NCI-H226 (cell line): ENCODE data around the gene SEC22B.
A peak's percentile ranks its signal among the peaks of the same experiment; 100 is the strongest.
"Not testable (repeated sequence)": the region's sequence is repeated elsewhere in the genome, so short reads cannot be mapped to it uniquely, and the experiment has no call there.

Source experiments
- DNase-seq: peaks from one replicate; pipeline ENCODE4 v3.0.0-alpha.2; 2015

Gene SEC22B

DNA sequence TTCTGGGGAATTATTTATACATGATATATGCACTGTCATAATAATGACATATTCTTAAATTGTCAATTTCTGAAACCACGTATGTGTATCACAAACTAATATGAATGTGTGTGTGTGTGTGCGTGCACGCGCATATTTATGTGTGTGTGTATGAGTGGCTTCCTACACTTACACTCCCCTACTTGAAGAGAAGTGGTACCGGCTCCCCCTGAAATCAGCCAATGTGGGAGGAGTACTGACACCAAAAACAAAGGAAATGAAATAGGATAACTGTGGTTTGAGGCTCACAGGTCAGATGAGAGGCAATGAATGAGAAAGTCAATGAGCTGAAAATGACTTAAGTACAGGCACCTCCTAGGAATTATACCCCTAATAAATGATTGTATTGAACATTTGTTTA is 64.1 kb downstream of the SEC22B start:
- peak; percentile 65 for DNase-seq

GRCh38 chr1:120111771-120112170 is 64.5 kb downstream of the SEC22B start:
- DNase-seq, result not testable (repeated sequence)

DNA sequence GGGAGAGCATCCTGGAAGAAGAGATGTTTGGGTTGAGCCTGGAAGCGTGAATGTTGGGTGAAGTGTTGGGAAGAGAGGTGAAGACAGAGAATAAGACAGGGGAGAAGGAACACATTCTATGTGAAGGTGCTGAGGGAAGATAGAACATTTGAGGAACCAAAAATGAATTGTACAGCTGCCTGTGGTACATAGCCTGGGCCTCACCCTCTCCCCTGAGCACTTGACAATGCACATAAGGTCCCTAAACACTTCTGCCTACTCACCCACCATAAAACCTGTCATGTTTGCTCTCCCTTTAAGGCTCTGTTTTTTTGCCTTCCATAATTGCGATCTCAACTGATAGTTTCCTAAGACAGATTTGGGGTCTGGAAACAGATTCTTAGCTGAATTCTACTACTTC is 65.3 kb downstream of the SEC22B start:
- not testable (repeated sequence) for DNase-seq

GRCh38 chr1:120109656-120110055 is 66.7 kb downstream of the SEC22B start:
- not testable (repeated sequence) for DNase-seq

GRCh38 chr1:120109180-120109579 is 67.1 kb downstream of the SEC22B start:
- not testable (repeated sequence) for DNase-seq

DNA sequence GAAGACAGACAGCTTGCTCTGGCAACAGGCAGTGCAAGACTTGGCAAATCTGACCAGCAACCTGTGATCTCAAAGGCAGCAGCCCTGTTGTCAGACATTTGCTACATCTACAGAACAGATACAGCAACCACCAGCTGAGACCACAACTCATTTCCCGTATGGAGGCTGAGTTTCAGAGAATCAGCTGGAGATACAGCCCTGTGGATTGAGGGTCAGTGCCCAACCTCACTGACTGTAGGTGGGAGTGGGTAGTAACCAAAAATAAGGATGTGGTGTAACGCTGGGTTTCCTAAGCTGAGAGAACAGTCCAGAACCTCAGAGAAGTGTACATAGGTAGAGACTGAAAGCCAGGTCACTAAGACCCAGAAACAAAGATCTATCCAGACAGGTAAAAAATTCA is 71.0 kb downstream of the SEC22B start:
- DNase-seq, result not testable (repeated sequence)

DNA sequence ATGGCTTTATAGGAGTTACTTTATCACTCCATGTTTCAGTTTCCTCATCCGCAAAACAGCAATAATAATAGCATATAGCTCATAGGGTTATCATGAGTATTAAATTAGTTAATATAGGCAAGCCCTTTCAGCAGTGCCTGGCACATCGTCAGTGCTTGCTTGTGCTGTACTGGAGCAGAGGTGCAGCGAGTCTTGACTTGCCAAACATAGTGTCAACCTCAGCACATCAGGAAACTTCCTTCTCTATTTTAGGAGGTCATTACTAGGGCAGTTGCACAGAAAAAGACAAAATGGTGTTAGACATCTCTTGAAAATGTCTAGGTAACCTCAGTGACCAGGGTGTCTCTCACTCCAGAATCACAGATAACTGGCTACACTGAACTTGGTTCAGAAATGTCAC is 72.6 kb downstream of the SEC22B start:
- DNase-seq, result not testable (repeated sequence)

DNA sequence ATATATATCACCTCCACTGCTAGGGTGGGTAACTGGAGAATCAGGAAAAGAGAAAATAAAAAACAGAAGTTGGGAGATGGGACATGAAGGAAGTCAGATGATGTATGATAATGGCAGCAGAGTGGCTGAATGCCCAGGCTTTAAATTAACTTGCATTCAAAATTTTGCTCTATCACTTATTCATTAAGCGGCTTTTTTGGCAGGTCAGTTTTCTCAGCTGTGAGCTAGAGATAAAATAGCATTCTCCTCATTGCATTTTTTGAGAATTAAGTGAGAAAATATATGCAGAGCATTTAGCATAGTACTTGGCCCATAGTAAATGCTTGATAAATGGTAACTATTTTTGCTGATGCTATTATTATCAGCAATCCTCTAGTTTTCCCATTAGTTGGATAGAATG is 74.7 kb downstream of the SEC22B start:
- not testable (repeated sequence) for DNase-seq
